ENCODE data around the gene TM4SF20.
"Not testable (repeated sequence)": the region's sequence is repeated elsewhere in the genome, so short reads cannot be mapped to it uniquely, and the experiment has no call there.

- TF ChIP-seq, protein P1, sequence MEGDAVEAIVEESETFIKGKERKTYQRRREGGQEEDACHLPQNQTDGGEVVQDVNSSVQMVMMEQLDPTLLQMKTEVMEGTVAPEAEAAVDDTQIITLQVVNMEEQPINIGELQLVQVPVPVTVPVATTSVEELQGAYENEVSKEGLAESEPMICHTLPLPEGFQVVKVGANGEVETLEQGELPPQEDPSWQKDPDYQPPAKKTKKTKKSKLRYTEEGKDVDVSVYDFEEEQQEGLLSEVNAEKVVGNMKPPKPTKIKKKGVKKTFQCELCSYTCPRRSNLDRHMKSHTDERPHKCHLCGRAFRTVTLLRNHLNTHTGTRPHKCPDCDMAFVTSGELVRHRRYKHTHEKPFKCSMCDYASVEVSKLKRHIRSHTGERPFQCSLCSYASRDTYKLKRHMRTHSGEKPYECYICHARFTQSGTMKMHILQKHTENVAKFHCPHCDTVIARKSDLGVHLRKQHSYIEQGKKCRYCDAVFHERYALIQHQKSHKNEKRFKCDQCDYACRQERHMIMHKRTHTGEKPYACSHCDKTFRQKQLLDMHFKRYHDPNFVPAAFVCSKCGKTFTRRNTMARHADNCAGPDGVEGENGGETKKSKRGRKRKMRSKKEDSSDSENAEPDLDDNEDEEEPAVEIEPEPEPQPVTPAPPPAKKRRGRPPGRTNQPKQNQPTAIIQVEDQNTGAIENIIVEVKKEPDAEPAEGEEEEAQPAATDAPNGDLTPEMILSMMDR (conservative IDR thresholded peaks at IDR 0.05 in 1 of 2, IDR thresholded peaks at IDR 0.05 in 1 of 2; ENCODE audit: extremely low read depth in 1 of 2, insufficient read depth in 1 of 2, low read depth in 1 of 2, low read length in 2 of 2), result not testable (repeated sequence)
- not testable (repeated sequence) for TF ChIP-seq EZH2 (IDR thresholded peaks at IDR 0.05; ENCODE audit: borderline replicate concordance, low read length)
These were observed 14.4 kb downstream of the TM4SF20 start for GRCh38 chr2:227364585-227365263.
